K562 (cell line): ENCODE measurements around the gene PGM5. TPM values are rescaled to one million over a fixed set of nuclear protein-coding genes. Genes with fewer than 3 reads are reported as not detected.
"Not testable (repeated sequence)": the region's sequence is repeated elsewhere in the genome, so short reads cannot be mapped to it uniquely, and the experiment has no call there.

Experiments
- ATAC-seq: fragments of 200-7000 bp; cut with Tn5 transposase; 3 replicates; pipeline ENCODE4 v1.9.1; 2020; ENCODE audit warnings: moderate library complexity
- BruUV-seq: library from RNA; stranded (reverse); fragments of 400-500 nt; replicated peaks from 2 replicates; lab custom pipeline; 2021; lab: Mats Ljungman, UMichigan
- CTCF ChIA-PET: fragments of 300-600 bp; formaldehyde crosslinking; extraction: SDS; loops from one replicate; lab custom pipeline; 2021; ENCODE audit warnings: low intra/inter-chr PET ratio; lab: Yijun Ruan, JAX
- POLR2A ChIA-PET: fragments of 300-600, 350-650 bp; sonication (Branson Sonifier 250); formaldehyde crosslinking; extraction: SDS; loops from one replicate; lab custom pipeline; 2021; ENCODE audit warnings: antibody characterized with exemption, inconsistent platforms; lab: Yijun Ruan, JAX
- DNase-seq, 4 experiments: peaks; one replicate each; pipeline versions ENCODE4 v3.0.0 to v3.0.0-alpha.2; 2011 to 2018; ENCODE audit warnings: low spot score in 3 of 4, mixed read lengths in 3 of 4; ENCODE audit errors: extremely low read depth in 1 of 4
- FAIRE-seq: peaks from 2 replicates; lab custom pipeline; 2011; peaks lifted over from hg19 to GRCh38; lab: Jason Lieb, UNC
- H2AFZ ChIP-seq: 2 replicates; pipeline ENCODE4 v1.6.0; 2011; ENCODE audit warnings: low read depth, low read length, control low read depth, inconsistent platforms
- H3K27ac ChIP-seq: fragments of 200-600 bp; 3 replicates; pipeline ENCODE4 v1.8.0; 2011; ENCODE audit warnings: low read depth, mild to moderate bottlenecking, control low read depth, inconsistent platforms, low read length, moderate library complexity, mixed read lengths; ENCODE audit errors: extremely low read depth
- H3K27me3 ChIP-seq, 2 experiments: fragments of 300-600 bp in 1 of 2; 2 replicates in 1 of 2; 3 replicates in 1 of 2; pipeline versions ENCODE4 v1.6.0 to v1.8.0; 2011; ENCODE audit warnings: inconsistent platforms in 2 of 2, low read length in 2 of 2, mild to moderate bottlenecking in 1 of 2, mixed read lengths in 1 of 2, moderate library complexity in 1 of 2; ENCODE audit not compliant: control insufficient read depth in 2 of 2, insufficient read depth in 2 of 2
- H3K36me3 ChIP-seq: fragments of 300-600 bp; 3 replicates; pipeline ENCODE4 v1.8.0; 2011; ENCODE audit warnings: mild to moderate bottlenecking, low read length, inconsistent platforms; ENCODE audit not compliant: control insufficient read depth, insufficient read depth
- H3K4me1 ChIP-seq, 2 experiments: fragments of 200-600 bp in 1 of 2; replicated peaks in 1 of 2; 2 replicates in 1 of 2; 3 replicates in 1 of 2; pipeline versions ENCODE4 v1.5.1 to v1.8.0; 2011; ENCODE audit warnings: inconsistent platforms in 2 of 2, low read length in 2 of 2, mild to moderate bottlenecking in 1 of 2, mixed read lengths in 1 of 2, moderate library complexity in 1 of 2; ENCODE audit not compliant: control insufficient read depth in 2 of 2, insufficient read depth in 2 of 2
- H3K4me2 ChIP-seq: 2 replicates; pipeline ENCODE4 v1.6.1; 2011; ENCODE audit warnings: low read length, control low read depth, inconsistent platforms, mixed read lengths; ENCODE audit not compliant: insufficient read depth
- H3K4me3 ChIP-seq: fragments of 200-600 bp; sonication (generic), shearing (Covaris generic); 2 replicates; pipeline ENCODE4 v1.5.1; 2016; ENCODE audit warnings: control low read depth, inconsistent platforms
- H3K79me2 ChIP-seq: fragments of 200-600 bp; 3 replicates; pipeline ENCODE4 v1.8.0; 2011; ENCODE audit warnings: low read length, inconsistent platforms; ENCODE audit not compliant: control insufficient read depth, insufficient read depth
- H3K9ac ChIP-seq, 2 experiments: 2 replicates each; pipeline versions ENCODE4 v1.6.0 to v1.6.1; 2011; ENCODE audit warnings: low read depth in 2 of 2, low read length in 2 of 2, control low read depth in 1 of 2, inconsistent platforms in 1 of 2, mild to moderate bottlenecking in 1 of 2, mixed read lengths in 1 of 2; ENCODE audit not compliant: insufficient read depth in 1 of 2
- H3K9me1 ChIP-seq: one replicate; pipeline ENCODE4 v1.6.0; 2011; ENCODE audit warnings: inconsistent platforms, mild to moderate bottlenecking, low read length, moderate library complexity; ENCODE audit not compliant: control insufficient read depth, insufficient read depth
- H3K9me3 ChIP-seq: replicated peaks from 2 replicates; pipeline ENCODE4 v1.5.1; 2011; ENCODE audit warnings: low read depth, low read length, inconsistent platforms; ENCODE audit not compliant: control insufficient read depth, insufficient read depth
- H4K20me1 ChIP-seq: replicated peaks from 2 replicates; pipeline ENCODE4 v1.6.1; 2011; ENCODE audit warnings: low read length, inconsistent platforms, mixed read lengths; ENCODE audit not compliant: control insufficient read depth, insufficient read depth
- WGBS: fragments of 100-300 bp; shearing (Covaris generic); methylation state at CpG from one replicate; pipeline ENCODE4 v1.1.6; 2016; ENCODE audit warnings: low coverage, mixed read lengths; ENCODE audit not compliant: insufficient coverage; ENCODE audit errors: missing lambda C conversion rate; 5-methylcytosine and 5-hydroxymethylcytosine counted together
- in situ Hi-C: fragments of 300-500 bp; cut with MboI; formaldehyde crosslinking; loops from 4 replicates; pipeline ENCODE4 v1.15.0; 2018; ENCODE audit warnings: inconsistent platforms, mixed read lengths
- intact Hi-C: fragments of 100-400 bp; cut with micrococcal nuclease; formaldehyde crosslinking; loops from 2 replicates; pipeline ENCODE4 v1.14.2; 2022
- polyA plus RNA-seq, 8 experiments: library from polyadenylated mRNA; depleted of rRNA in 4 of 8; stranded (reverse) in 5 of 8; unstranded in 3 of 8; fragments of >200 nt; fragmentation: Nextera tagmentation in 2 of 8; fragmentation: Illumina TruSeq in 1 of 8; extraction: Ambion mirVana in 2 of 8; extraction: Trizol in 1 of 8; gene quantifications; 2 replicates each; pipeline versions ENCODE4 v1.2.1 to v1.2.3, GENCODE V29; 2011 to 2014; ENCODE audit warnings: inconsistent platforms in 1 of 8, missing spikeins in 1 of 8
- total RNA-seq, 7 experiments: library from RNA; depleted of rRNA in 6 of 7; stranded (reverse); fragments of >200 nt in 6 of 7; fragmentation: Illumina TruSeq in 2 of 7; extraction: Trizol in 2 of 7; gene quantifications; 2 replicates each; pipeline versions ENCODE4 v1.2.1 to v1.2.3, GENCODE V29; 2011 to 2021; ENCODE audit warnings: low replicate concordance in 1 of 7

PGM5 gene
- total and polyA plus RNA-seq, 9 of the 15 experiments (the other 6 are each of a cell fraction or from before 2014, with no cell fraction given): 0.03 to 0.24 (median 0.15) TPM; not detected in 1

- H3K36me3 ChIP-seq, ATAC-seq, H3K4me2 ChIP-seq, H3K9me3 ChIP-seq, H3K27me3 ChIP-seq, H3K9ac ChIP-seq, intact Hi-C loops, H4K20me1 ChIP-seq, BruUV-seq, H3K27ac ChIP-seq, H3K4me3 ChIP-seq, H2AFZ ChIP-seq, FAIRE-seq, H3K79me2 ChIP-seq, POLR2A ChIA-PET, H3K4me1 ChIP-seq, DNase-seq, H3K9me1 ChIP-seq, CTCF ChIA-PET: not testable (repeated sequence)
- WGBS: 0% methylated on average over 1 of the region's 4 CpGs
- in situ Hi-C loops: loop anchor here (25.0 kb wide), 1 partner anchor 233 kb away; no protein-coding TSS in a partner anchor
Measured at GRCh38 chr9:68329106-68329505, 27.3 kb upstream of the PGM5 start.

- ATAC-seq, H3K79me2 ChIP-seq, DNase-seq, H3K9me3 ChIP-seq, CTCF ChIA-PET, BruUV-seq, H3K4me3 ChIP-seq, H3K9me1 ChIP-seq, H3K36me3 ChIP-seq, H3K4me1 ChIP-seq, H2AFZ ChIP-seq, H3K27me3 ChIP-seq, intact Hi-C loops, H3K4me2 ChIP-seq, H3K9ac ChIP-seq, H4K20me1 ChIP-seq, H3K27ac ChIP-seq, POLR2A ChIA-PET, FAIRE-seq: not testable (repeated sequence)
- WGBS: 100% methylated on average over 1 of the region's 11 CpGs
- in situ Hi-C loops: loop anchor here (25.0 kb wide), 1 partner anchor 232 kb away; no protein-coding TSS in a partner anchor
Measured at GRCh38 chr9:68330531-68331173, 25.8 kb upstream of the PGM5 start.

GRCh38 chr9:68332122-68332521 is 24.3 kb upstream of the PGM5 start:
- no CpG with 5 or more reads among the region's 1 CpG for WGBS

More at GRCh38 chr9:68332122-68332521, 24.3 kb upstream of the PGM5 start:
- H3K9me1 ChIP-seq, BruUV-seq, H3K27ac ChIP-seq, POLR2A ChIA-PET, H2AFZ ChIP-seq, H4K20me1 ChIP-seq, DNase-seq, H3K9me3 ChIP-seq, ATAC-seq, CTCF ChIA-PET, H3K4me2 ChIP-seq, H3K4me1 ChIP-seq, H3K36me3 ChIP-seq, H3K4me3 ChIP-seq, H3K79me2 ChIP-seq, H3K9ac ChIP-seq, intact Hi-C loops, H3K27me3 ChIP-seq, FAIRE-seq: not testable (repeated sequence)
- in situ Hi-C loops: loop anchor here (25.0 kb wide), 1 partner anchor 230 kb away; no protein-coding TSS in a partner anchor
